Suppressor macrophage (primary cell): Measurements from ENCODE around the gene C3orf18.

Experiments
- DNase-seq, 4 experiments: peaks; one replicate each; pipeline ENCODE4 v3.0.0-alpha.2; 2020 to 2022
- total RNA-seq, 17 experiments: gene quantifications; one replicate each; lab custom pipeline; 2026; ENCODE audit warnings: mixed read lengths in 6 of 17, inconsistent platforms in 3 of 17; lab: John Stamatoyannopoulos, UW

The C3orf18 gene
- 0.39 to 7.0 (median 3.6) reads per million in 17 experiments for total RNA-seq

- DNase-seq = peak; percentile 93 to 97 (median 96)
Measured at GRCh38 chr3:50567386-50568167, at the start of gene C3orf18. Gene C3orf18 (minus strand): TSS chr3:50567747. CDS start chr3:50565699, 2,048 bp downstream.

GRCh38 chr3:50616770-50617095 is 49.2 kb upstream of the C3orf18 start:
- DNase-seq = peak; percentile 95 to 98 (median 97)

- peak; percentile 83 to 90 (median 87) for DNase-seq
Measured at GRCh38 chr3:50616003-50616769, 48.6 kb upstream of the C3orf18 start.

- DNase-seq = no peak
Measured at GRCh38 chr3:50615190-50615589, 47.6 kb upstream of the C3orf18 start.

- no peak for DNase-seq
Measured at GRCh38 chr3:50612970-50613846, 45.7 kb upstream of the C3orf18 start.

GRCh38 chr3:50612234-50612882 is 44.8 kb upstream of the C3orf18 start:
- no peak for DNase-seq

- DNase-seq = peak; percentile 94 to 98 (median 96)
Measured at GRCh38 chr3:50611464-50612233, 44.1 kb upstream of the C3orf18 start, which contains the start of gene CISH. Gene CISH (minus strand): TSS chr3:50611774. CDS start chr3:50611650, 124 bp downstream.

GRCh38 chr3:50610992-50611463 is 43.5 kb upstream of the C3orf18 start:
- no peak for DNase-seq

- no peak for DNase-seq
Measured at GRCh38 chr3:50610181-50610971, 42.8 kb upstream of the C3orf18 start.

- no peak for DNase-seq
Measured at GRCh38 chr3:50609763-50610085, 42.2 kb upstream of the C3orf18 start.

- peak in 3 of 4 experiments; percentile 47 to 60 (median 56) for DNase-seq
Measured at GRCh38 chr3:50609071-50609762, 41.7 kb upstream of the C3orf18 start.

GRCh38 chr3:50608278-50608677 is 40.7 kb upstream of the C3orf18 start:
- DNase-seq = no peak

GRCh38 chr3:50607271-50608091 is 39.9 kb upstream of the C3orf18 start:
- no peak for DNase-seq

- DNase-seq = no peak
Measured at GRCh38 chr3:50606596-50606995, 39.0 kb upstream of the C3orf18 start.

GRCh38 chr3:50605901-50606326 is 38.4 kb upstream of the C3orf18 start:
- DNase-seq = peak; percentile 58 to 75 (median 72)

GRCh38 chr3:50604628-50605588 is 37.4 kb upstream of the C3orf18 start:
- peak; percentile 54 to 74 (median 72) for DNase-seq

GRCh38 chr3:50604110-50604621 is 36.6 kb upstream of the C3orf18 start:
- DNase-seq = no peak
